ENCODE data around the gene FAM174B. TPM values are rescaled to one million over a fixed set of nuclear protein-coding genes. Genes with fewer than 3 reads are reported as not detected.

FAM174B gene
- total and polyA plus RNA-seq, 4 donors: 19.0 to 59.6 (median 42.3) TPM

DNA sequence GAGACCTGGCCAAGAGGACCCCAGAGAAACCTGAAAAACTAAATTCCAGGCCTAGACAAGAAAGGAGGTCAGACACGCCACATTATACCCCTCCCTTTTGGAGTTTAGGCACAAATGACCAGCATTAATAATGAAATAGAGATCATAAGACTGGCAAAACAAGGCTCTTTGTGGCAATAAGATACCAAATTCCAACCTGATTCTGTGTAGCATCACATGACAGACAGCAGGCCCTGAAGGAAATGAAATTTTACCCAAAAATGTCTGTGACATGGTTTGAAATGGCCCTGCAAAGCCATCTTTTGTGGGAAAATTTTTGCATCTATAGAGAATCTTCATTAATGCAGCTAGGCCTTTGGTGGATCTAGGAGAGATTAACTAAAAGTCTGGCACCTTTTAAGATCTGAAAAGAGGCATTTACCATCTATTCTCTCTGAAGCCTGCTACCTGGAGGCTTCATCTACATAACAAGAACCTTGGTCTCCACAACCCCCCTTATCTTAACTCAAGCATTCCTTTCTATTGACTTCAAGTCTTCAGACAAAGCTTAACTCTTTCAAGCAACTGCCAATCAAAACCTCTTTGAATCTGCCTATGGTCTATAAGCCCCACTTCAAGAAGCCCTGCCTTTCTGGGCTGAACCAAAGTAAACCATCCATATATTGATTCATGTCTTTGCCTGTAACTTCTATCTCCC is 8.0 kb downstream of the FAM174B start:
- peak in 1 of 3 donors; percentile 27 for DNase-seq
- Histone ChIP-seq H3K27ac (ENCODE audit: low read depth in 1 of 2, low read length in 1 of 2) (no peak overlapping the region), H3K36me3 (ENCODE audit: control insufficient read depth in 4 of 4, insufficient read depth in 4 of 4, low read length in 4 of 4) (peaks cover 0 to 3% (median 0%) of the 10 kb centered on the region in 4 donors), H3K27me3 (ENCODE audit: control insufficient read depth in 3 of 3, insufficient read depth in 3 of 3, low read length in 2 of 3) (no peaks in the 10 kb centered on the region), H3K4me1 (ENCODE audit: control insufficient read depth in 5 of 5, insufficient read depth in 5 of 5, low read length in 5 of 5) (peaks cover 0 to 33% (median 8%) of the 10 kb centered on the region in 5 donors), H3K4me3 (no peak overlapping the region), H3K9me3 (ENCODE audit: control insufficient read depth in 4 of 4, insufficient read depth in 3 of 4, low read length in 3 of 4) (peaks cover 0 to 2% (median under 1%) of the 10 kb centered on the region in 4 donors), H3K9ac (ENCODE audit: insufficient read depth in 1 of 2, low read length in 2 of 2) (no peak overlapping the region)
- ATAC-seq (ENCODE audit: insufficient read depth, low FRiP score): no peak
- TF ChIP-seq, protein P1, sequence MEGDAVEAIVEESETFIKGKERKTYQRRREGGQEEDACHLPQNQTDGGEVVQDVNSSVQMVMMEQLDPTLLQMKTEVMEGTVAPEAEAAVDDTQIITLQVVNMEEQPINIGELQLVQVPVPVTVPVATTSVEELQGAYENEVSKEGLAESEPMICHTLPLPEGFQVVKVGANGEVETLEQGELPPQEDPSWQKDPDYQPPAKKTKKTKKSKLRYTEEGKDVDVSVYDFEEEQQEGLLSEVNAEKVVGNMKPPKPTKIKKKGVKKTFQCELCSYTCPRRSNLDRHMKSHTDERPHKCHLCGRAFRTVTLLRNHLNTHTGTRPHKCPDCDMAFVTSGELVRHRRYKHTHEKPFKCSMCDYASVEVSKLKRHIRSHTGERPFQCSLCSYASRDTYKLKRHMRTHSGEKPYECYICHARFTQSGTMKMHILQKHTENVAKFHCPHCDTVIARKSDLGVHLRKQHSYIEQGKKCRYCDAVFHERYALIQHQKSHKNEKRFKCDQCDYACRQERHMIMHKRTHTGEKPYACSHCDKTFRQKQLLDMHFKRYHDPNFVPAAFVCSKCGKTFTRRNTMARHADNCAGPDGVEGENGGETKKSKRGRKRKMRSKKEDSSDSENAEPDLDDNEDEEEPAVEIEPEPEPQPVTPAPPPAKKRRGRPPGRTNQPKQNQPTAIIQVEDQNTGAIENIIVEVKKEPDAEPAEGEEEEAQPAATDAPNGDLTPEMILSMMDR (IDR thresholded peaks at IDR 0.05; ENCODE audit: control extremely low read depth, extremely low read depth): no peak
- 90 to 91% methylated on average over 1 of the region's 1 CpG for WGBS, 2 donors

GRCh38 chr15:92646216-92646615 is 9.4 kb downstream of the FAM174B start:
- TF ChIP-seq, protein P1 (IDR thresholded peaks at IDR 0.05; ENCODE audit: control extremely low read depth, extremely low read depth): no peak
- no peak for DNase-seq
- H3K9ac ChIP-seq (ENCODE audit: insufficient read depth in 1 of 2, low read length in 2 of 2): no peak overlapping the region
- peaks cover 0 to 3% (median 0%) of the 10 kb centered on the region in 4 donors for H3K36me3 ChIP-seq (ENCODE audit: control insufficient read depth in 4 of 4, insufficient read depth in 4 of 4, low read length in 4 of 4)
- no peak overlapping the region for H3K4me3 ChIP-seq
- no peak for ATAC-seq (ENCODE audit: insufficient read depth, low FRiP score)
- H3K27ac ChIP-seq (ENCODE audit: low read depth in 1 of 2, low read length in 1 of 2): no peak overlapping the region
- no peaks in the 10 kb centered on the region for H3K27me3 ChIP-seq (ENCODE audit: control insufficient read depth in 3 of 3, insufficient read depth in 3 of 3, low read length in 2 of 3)
- peaks cover 0 to 6% (median under 1%) of the 10 kb centered on the region in 4 donors for H3K9me3 ChIP-seq (ENCODE audit: control insufficient read depth in 4 of 4, insufficient read depth in 3 of 4, low read length in 3 of 4)
- H3K4me1 ChIP-seq (ENCODE audit: control insufficient read depth in 5 of 5, insufficient read depth in 5 of 5, low read length in 5 of 5): peaks cover 0 to 28% (median 8%) of the 10 kb centered on the region in 5 donors
- 90 to 93% methylated on average over 2 of the region's 2 CpGs for WGBS, 2 donors

- ATAC-seq (ENCODE audit: insufficient read depth, low FRiP score) (no peak), DNase-seq (no peak)
- peaks cover 0 to 1% (median 0%) of the 10 kb centered on the region in 4 donors for H3K36me3 ChIP-seq (ENCODE audit: control insufficient read depth in 4 of 4, insufficient read depth in 4 of 4, low read length in 4 of 4)
- H3K27ac ChIP-seq (ENCODE audit: low read depth in 1 of 2, low read length in 1 of 2): peak overlapping the region in 1 of 2 donors; percentile 40
- WGBS, 2 donors: 35 to 89% methylated on average over 2 of the region's 2 CpGs
- H3K4me3 ChIP-seq: no peak overlapping the region
- H3K9ac ChIP-seq (ENCODE audit: insufficient read depth in 1 of 2, low read length in 2 of 2): no peak overlapping the region
- peaks cover 0 to 6% (median 0%) of the 10 kb centered on the region in 4 donors for H3K9me3 ChIP-seq (ENCODE audit: control insufficient read depth in 4 of 4, insufficient read depth in 3 of 4, low read length in 3 of 4)
- peaks cover 0 to 28% (median 7%) of the 10 kb centered on the region in 5 donors for H3K4me1 ChIP-seq (ENCODE audit: control insufficient read depth in 5 of 5, insufficient read depth in 5 of 5, low read length in 5 of 5)
- H3K27me3 ChIP-seq (ENCODE audit: control insufficient read depth in 3 of 3, insufficient read depth in 3 of 3, low read length in 2 of 3): no peaks in the 10 kb centered on the region
- TF ChIP-seq, protein P1 (IDR thresholded peaks at IDR 0.05; ENCODE audit: control extremely low read depth, extremely low read depth): no peak
Measured at GRCh38 chr15:92645731-92646130, 9.8 kb downstream of the FAM174B start.
